Measurements from ENCODE around the gene PTCSC3. TPM values are rescaled to one million over a fixed set of nuclear protein-coding genes. Genes with fewer than 3 reads are reported as not detected.

The PTCSC3 gene
- total and polyA plus RNA-seq, 2 of the 13 experiments (the other 11 are each of a cell fraction or from before 2014, with no cell fraction given): not detected

DNA sequence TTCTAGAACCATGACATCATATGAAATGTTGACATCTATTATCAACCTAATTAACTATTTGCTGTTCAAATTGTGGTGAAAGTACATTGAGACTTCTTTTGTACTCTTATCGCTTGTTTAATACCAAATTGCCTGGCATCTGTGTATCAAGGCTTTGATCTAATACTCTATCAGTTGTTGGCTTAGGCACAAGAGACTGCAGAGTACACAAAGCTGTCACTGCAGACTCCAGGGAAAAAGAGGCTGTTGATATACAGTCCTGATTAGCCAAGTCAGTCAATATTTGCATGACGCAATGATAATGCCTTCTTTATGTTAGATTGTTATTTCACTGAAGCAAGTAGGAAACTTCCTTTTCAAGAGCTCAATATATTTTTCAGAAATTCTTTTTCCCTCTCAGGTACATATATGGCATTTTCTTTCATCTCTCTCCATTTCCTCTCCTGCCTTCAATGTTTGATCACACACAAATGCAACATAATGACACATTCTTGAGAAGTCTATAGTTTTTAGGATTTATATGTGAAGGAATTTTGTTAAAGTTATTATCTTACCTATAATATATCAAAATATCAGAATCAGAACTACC, 32.3 kb upstream of the PTCSC3 start (continued):
- TF ChIP-seq, protein P1, sequence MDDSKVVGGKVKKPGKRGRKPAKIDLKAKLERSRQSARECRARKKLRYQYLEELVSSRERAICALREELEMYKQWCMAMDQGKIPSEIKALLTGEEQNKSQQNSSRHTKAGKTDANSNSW (CRISPR knock-in tag; IDR thresholded peaks at IDR 0.05; ENCODE audit: borderline replicate concordance): no peak
- TF ChIP-seq KLF15 (CRISPR knock-in tag; IDR thresholded peaks at IDR 0.05; ENCODE audit: borderline replicate concordance) (no peak), ZNF616 (CRISPR knock-in tag; IDR thresholded peaks at IDR 0.05; ENCODE audit: low read depth) (no peak), ATAD3A (CRISPR knock-in tag; IDR thresholded peaks at IDR 0.05) (no peak), ZNF550 (CRISPR knock-in tag; IDR thresholded peaks at IDR 0.05; ENCODE audit: borderline replicate concordance) (no peak), TBX3 (IDR thresholded peaks at IDR 0.05; ENCODE audit: borderline replicate concordance) (peak; percentile 98), ZNF326 (CRISPR knock-in tag; IDR thresholded peaks at IDR 0.05; ENCODE audit: borderline replicate concordance) (no peak), ARNT2 (CRISPR knock-in tag; IDR thresholded peaks at IDR 0.05; ENCODE audit: low read depth) (0 out of 2 replicates have a peak, but pooled peaks have one; percentile 27), ZNF468 (CRISPR knock-in tag; IDR thresholded peaks at IDR 0.05) (no peak), TEAD3 (CRISPR knock-in tag; optimal IDR thresholded peaks at IDR 0.05; ENCODE audit: borderline replicate concordance) (peak; percentile 60), MIXL1 (CRISPR knock-in tag; IDR thresholded peaks at IDR 0.05) (peak; percentile 90), HDAC1 (CRISPR knock-in tag; IDR thresholded peaks at IDR 0.05) (peak; percentile 44; the same call in 1 of the 2 replicates), ZNF790 (CRISPR knock-in tag; IDR thresholded peaks at IDR 0.05; ENCODE audit: borderline replicate concordance) (no peak), ZSCAN31 (CRISPR knock-in tag; IDR thresholded peaks at IDR 0.05; ENCODE audit: low read depth) (no peak), ZFY (CRISPR knock-in tag; IDR thresholded peaks at IDR 0.05) (no peak), MXI1 (IDR thresholded peaks at IDR 0.05; ENCODE audit: borderline replicate concordance, low read depth, low read length) (no peak), ZNF546 (CRISPR knock-in tag; conservative IDR thresholded peaks at IDR 0.05) (no peak), FOXJ3 (CRISPR knock-in tag; IDR thresholded peaks at IDR 0.05; ENCODE audit: borderline replicate concordance) (peak; percentile 99), ZNF766 (CRISPR knock-in tag; IDR thresholded peaks at IDR 0.05; ENCODE audit: borderline replicate concordance) (no peak)
- TF ChIP-seq, protein P2, sequence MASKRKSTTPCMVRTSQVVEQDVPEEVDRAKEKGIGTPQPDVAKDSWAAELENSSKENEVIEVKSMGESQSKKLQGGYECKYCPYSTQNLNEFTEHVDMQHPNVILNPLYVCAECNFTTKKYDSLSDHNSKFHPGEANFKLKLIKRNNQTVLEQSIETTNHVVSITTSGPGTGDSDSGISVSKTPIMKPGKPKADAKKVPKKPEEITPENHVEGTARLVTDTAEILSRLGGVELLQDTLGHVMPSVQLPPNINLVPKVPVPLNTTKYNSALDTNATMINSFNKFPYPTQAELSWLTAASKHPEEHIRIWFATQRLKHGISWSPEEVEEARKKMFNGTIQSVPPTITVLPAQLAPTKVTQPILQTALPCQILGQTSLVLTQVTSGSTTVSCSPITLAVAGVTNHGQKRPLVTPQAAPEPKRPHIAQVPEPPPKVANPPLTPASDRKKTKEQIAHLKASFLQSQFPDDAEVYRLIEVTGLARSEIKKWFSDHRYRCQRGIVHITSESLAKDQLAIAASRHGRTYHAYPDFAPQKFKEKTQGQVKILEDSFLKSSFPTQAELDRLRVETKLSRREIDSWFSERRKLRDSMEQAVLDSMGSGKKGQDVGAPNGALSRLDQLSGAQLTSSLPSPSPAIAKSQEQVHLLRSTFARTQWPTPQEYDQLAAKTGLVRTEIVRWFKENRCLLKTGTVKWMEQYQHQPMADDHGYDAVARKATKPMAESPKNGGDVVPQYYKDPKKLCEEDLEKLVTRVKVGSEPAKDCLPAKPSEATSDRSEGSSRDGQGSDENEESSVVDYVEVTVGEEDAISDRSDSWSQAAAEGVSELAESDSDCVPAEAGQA (IDR thresholded peaks at IDR 0.05; ENCODE audit: low read depth): no peak
- TF ChIP-seq, protein P2 (CRISPR knock-in tag; IDR thresholded peaks at IDR 0.05; ENCODE audit: borderline replicate concordance): no peak
- TF ChIP-seq, protein P3, sequence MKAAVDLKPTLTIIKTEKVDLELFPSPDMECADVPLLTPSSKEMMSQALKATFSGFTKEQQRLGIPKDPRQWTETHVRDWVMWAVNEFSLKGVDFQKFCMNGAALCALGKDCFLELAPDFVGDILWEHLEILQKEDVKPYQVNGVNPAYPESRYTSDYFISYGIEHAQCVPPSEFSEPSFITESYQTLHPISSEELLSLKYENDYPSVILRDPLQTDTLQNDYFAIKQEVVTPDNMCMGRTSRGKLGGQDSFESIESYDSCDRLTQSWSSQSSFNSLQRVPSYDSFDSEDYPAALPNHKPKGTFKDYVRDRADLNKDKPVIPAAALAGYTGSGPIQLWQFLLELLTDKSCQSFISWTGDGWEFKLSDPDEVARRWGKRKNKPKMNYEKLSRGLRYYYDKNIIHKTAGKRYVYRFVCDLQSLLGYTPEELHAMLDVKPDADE (CRISPR knock-in tag; IDR thresholded peaks at IDR 0.05): no peak
- TF ChIP-seq, protein P4, sequence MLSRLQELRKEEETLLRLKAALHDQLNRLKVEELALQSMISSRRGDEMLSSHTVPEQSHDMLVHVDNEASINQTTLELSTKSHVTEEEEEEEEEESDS (CRISPR knock-in tag; IDR thresholded peaks at IDR 0.05; ENCODE audit: borderline replicate concordance): peak; percentile 61; the same call in 1 of the 2 replicates

Data from HepG2 (cell line).